Erythroblast (primary cell): ENCODE data around the gene FNBP1.

Experiments
- GATA1 ChIP-seq: IDR thresholded peaks from 2 replicates; pipeline ENCODE4 v1.6.1; 2011; ENCODE audit warnings: low read depth, mild to moderate bottlenecking, control low read depth, low read length, moderate library complexity
- POLR2A ChIP-seq: IDR thresholded peaks from 2 replicates; pipeline ENCODE4 v1.6.1; 2011; ENCODE audit warnings: mild to moderate bottlenecking, low read length

DNA sequence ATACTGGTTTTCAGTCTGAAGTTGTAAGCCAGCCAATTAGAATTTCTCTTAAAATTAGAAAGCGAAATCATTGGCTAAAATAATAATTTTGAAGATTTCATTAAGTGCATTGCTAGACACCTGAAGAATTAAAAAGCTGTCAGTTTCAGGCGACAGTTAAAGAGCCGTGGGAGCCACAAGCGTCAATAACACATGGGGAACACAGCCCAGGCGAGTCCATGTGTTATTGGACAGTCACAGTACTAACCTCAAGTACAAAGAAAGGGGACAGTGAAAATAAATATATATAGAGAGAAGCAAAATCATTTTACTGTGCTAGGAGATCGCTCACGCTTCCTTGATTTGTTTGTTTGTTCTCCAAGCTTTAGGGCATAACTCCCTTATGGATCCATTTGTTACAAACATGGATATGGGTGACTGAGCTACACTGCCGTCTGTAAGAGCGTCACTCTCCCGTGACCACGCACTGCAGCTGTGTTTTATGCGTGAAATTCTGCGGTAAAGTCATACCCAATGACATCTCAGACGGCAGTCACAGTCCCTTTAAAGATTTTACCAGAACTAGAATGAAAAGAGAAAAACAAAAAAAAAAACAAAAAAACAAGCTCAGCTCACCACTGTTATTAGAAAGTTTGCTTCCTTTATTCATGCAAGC lies 124.6 kb downstream of the FNBP1 start:
- no peak for TF ChIP-seq POLR2A
- TF ChIP-seq GATA1 = no peak
